ENCODE data around the gene ADGRG1. TPM values are rescaled to one million over a fixed set of nuclear protein-coding genes. Genes with fewer than 3 reads are reported as not detected.

The ADGRG1 gene
- total RNA-seq, 1 donor = 1.3 TPM

- no peak for TF ChIP-seq CTCF (IDR thresholded peaks at IDR 0.05; ENCODE audit: insufficient read depth, low read depth, low read length)
- no peak overlapping the region for H3K4me3 ChIP-seq (ENCODE audit: low read depth, low read length)
- no peak for DNase-seq (ENCODE audit: low read depth)
Measured at GRCh38 chr16:57664662-57665025, 36.2 kb downstream of the ADGRG1 start.

- no peak overlapping the region for H3K4me3 ChIP-seq (ENCODE audit: low read depth, low read length)
- DNase-seq (ENCODE audit: low read depth) = no peak
- no peak for TF ChIP-seq CTCF (IDR thresholded peaks at IDR 0.05; ENCODE audit: insufficient read depth, low read depth, low read length)
Measured at GRCh38 chr16:57665541-57665940, 37.1 kb downstream of the ADGRG1 start.

- H3K4me3 ChIP-seq (ENCODE audit: low read depth, low read length) = no peak overlapping the region
- no peak for TF ChIP-seq CTCF (IDR thresholded peaks at IDR 0.05; ENCODE audit: insufficient read depth, low read depth, low read length)
- no peak for DNase-seq (ENCODE audit: low read depth)
Measured at GRCh38 chr16:57666353-57667047, 38.1 kb downstream of the ADGRG1 start.

- no peak for DNase-seq (ENCODE audit: low read depth)
- no peak overlapping the region for H3K4me3 ChIP-seq (ENCODE audit: low read depth, low read length)
- no peak for TF ChIP-seq CTCF (IDR thresholded peaks at IDR 0.05; ENCODE audit: insufficient read depth, low read depth, low read length)
Measured at GRCh38 chr16:57667048-57667525, 38.7 kb downstream of the ADGRG1 start.

- no peak overlapping the region for H3K4me3 ChIP-seq (ENCODE audit: low read depth, low read length)
- peak; percentile 41 for DNase-seq (ENCODE audit: low read depth)
- TF ChIP-seq CTCF (IDR thresholded peaks at IDR 0.05; ENCODE audit: insufficient read depth, low read depth, low read length) = peak; percentile 14
Measured at GRCh38 chr16:57667526-57668262, 39.3 kb downstream of the ADGRG1 start.

- H3K4me3 ChIP-seq (ENCODE audit: low read depth, low read length) = no peak within 1 kb of the TSS
- no peak for DNase-seq (ENCODE audit: low read depth)
- no peak for TF ChIP-seq CTCF (IDR thresholded peaks at IDR 0.05; ENCODE audit: insufficient read depth, low read depth, low read length)
Measured at GRCh38 chr16:57668263-57668571, 39.8 kb downstream of the ADGRG1 start, which contains the start of gene ADGRG3. Gene ADGRG3, plus strand, starts transcription at chr16:57668306. Its CDS starts 42 bp downstream, at chr16:57668348.

All from fibroblast of villous mesenchyme (primary cell).